ENCODE measurements around the gene PLAC9. TPM values are rescaled to one million over a fixed set of nuclear protein-coding genes. Genes with fewer than 3 reads are reported as not detected.
"Not testable (repeated sequence)": the region's sequence is repeated elsewhere in the genome, so short reads cannot be mapped to it uniquely, and the experiment has no call there.

The PLAC9 gene
- 1.0 TPM for polyA plus RNA-seq (2013)

- H3K4me1 ChIP-seq (ENCODE audit: control extremely low read depth in 1 of 4, control insufficient read depth in 4 of 4, insufficient read depth in 4 of 4, low read length in 3 of 4): peaks cover 0 to 10% (median 7%) of the 10 kb centered on the region in 4 experiments
- peaks cover 3 to 34% (median 11%) of the 10 kb centered on the region in 5 experiments for H3K27me3 ChIP-seq (replicated peaks in 2 of 5; ENCODE audit: control insufficient read depth in 4 of 5, insufficient read depth in 5 of 5, low read length in 4 of 5)
- no peak within 1 kb of the TSS for H3K27ac ChIP-seq (ENCODE audit: insufficient read depth in 1 of 2, low read depth in 1 of 2, low read length in 2 of 2, poor library complexity in 1 of 2, severe bottlenecking in 2 of 2)
- WGBS (ENCODE audit: insufficient coverage): 3% methylated on average over 39 of the region's 58 CpGs
- CTCF ChIA-PET: interaction anchor here (1.0 kb wide), 1 partner anchor 90 kb away, joined by 3 read pairs; no protein-coding TSS in a partner anchor
- peak within 1 kb of the TSS in 5 of 7 experiments; percentile 30 to 66 (median 62) for H3K4me3 ChIP-seq (ENCODE audit: control insufficient read depth in 1 of 7, extremely low read depth in 1 of 7, insufficient read depth in 4 of 7, low read depth in 2 of 7, low read length in 6 of 7)
- DNase-seq: no peak
- no peaks in the 10 kb centered on the region for H3K9me3 ChIP-seq (ENCODE audit: control extremely low read depth in 1 of 5, control insufficient read depth in 4 of 5, insufficient read depth in 2 of 5, low read depth in 1 of 5, low read length in 4 of 5)
- no peaks in the 10 kb centered on the region for H3K36me3 ChIP-seq (ENCODE audit: control insufficient read depth in 4 of 4, insufficient read depth in 4 of 4, low read length in 3 of 4)
- POLR2A ChIA-PET: no interaction called here
Measured at GRCh38 chr10:80132299-80133139, at the start of gene PLAC9. TSS of gene PLAC9 (plus strand) at chr10:80132730. CDS start at chr10:80132763, 33 bp downstream.

DNA sequence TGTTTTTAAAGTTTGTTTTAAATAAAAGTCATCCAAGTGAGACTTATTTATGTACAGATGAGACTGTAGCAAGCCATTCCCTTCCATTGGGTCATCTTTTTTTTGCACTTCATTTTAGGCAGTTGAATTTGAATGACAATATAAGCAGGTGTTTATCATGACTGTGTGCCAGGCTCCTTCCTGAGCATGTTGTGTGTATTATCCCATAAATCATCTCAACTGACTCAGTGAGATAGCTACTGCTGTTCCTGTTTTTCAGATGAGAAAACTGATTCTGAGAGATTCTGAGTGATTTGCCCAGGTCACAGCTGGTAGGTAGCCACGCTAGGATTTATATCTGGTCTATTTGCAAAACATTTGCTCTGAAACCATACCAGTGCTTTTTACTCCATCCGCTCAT, 42.4 kb upstream of the PLAC9 start:
- H3K4me1 ChIP-seq (ENCODE audit: control extremely low read depth in 1 of 4, control insufficient read depth in 4 of 4, insufficient read depth in 4 of 4, low read length in 3 of 4): peaks cover 3 to 29% (median 14%) of the 10 kb centered on the region in 4 experiments
- H3K36me3 ChIP-seq (ENCODE audit: control insufficient read depth in 4 of 4, insufficient read depth in 4 of 4, low read length in 3 of 4): no peaks in the 10 kb centered on the region
- no peak overlapping the region for H3K4me3 ChIP-seq (ENCODE audit: control insufficient read depth in 1 of 7, extremely low read depth in 1 of 7, insufficient read depth in 4 of 7, low read depth in 2 of 7, low read length in 6 of 7)
- ChIA-PET POLR2A (interaction anchor here (0.7 to 1.1 kb wide), 2 partner anchors 14 to 95 kb away, joined by 3 read pairs; no protein-coding TSS in a partner anchor), CTCF (interaction anchor here (2.0 to 2.9 kb wide), 2 partner anchors 11 to 16 kb away, joined by 9 to 13 read pairs; no protein-coding TSS in a partner anchor)
- WGBS (ENCODE audit: insufficient coverage): 0% methylated on average over 1 of the region's 2 CpGs
- no peaks in the 10 kb centered on the region for H3K9me3 ChIP-seq (ENCODE audit: control extremely low read depth in 1 of 5, control insufficient read depth in 4 of 5, insufficient read depth in 2 of 5, low read depth in 1 of 5, low read length in 4 of 5)
- H3K27me3 ChIP-seq (replicated peaks in 2 of 5; ENCODE audit: control insufficient read depth in 4 of 5, insufficient read depth in 5 of 5, low read length in 4 of 5): no peaks in the 10 kb centered on the region
- DNase-seq: peak; percentile 62 to 95 (median 92)
- peak overlapping the region in 1 of 2 experiments; percentile 39 for H3K27ac ChIP-seq (ENCODE audit: insufficient read depth in 1 of 2, low read depth in 1 of 2, low read length in 2 of 2, poor library complexity in 1 of 2, severe bottlenecking in 2 of 2)

DNA sequence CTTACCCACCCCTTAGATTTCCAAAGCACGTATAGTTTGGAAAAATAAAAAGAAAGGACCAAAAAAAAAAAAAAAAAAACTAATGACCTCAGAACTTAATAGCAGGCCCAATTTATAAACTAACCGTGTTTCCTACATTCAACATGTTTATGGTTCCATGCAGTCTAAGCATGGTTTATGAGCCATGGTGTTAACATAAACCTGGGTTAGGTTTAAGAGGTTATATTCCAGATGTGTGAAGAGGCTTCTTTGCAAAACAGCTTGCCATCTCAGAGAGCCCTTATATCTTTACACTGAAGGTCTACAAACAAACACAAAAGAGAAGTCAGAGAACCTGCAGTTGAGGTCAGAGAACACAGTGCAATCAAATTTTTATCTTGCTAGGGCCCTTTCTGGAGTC, 38.3 kb upstream of the PLAC9 start:
- Histone ChIP-seq H3K27me3 (replicated peaks in 2 of 5; ENCODE audit: control insufficient read depth in 4 of 5, insufficient read depth in 5 of 5, low read length in 4 of 5) (no peaks in the 10 kb centered on the region), H3K4me1 (ENCODE audit: control extremely low read depth in 1 of 4, control insufficient read depth in 4 of 4, insufficient read depth in 4 of 4, low read length in 3 of 4) (peaks cover 3 to 25% (median 14%) of the 10 kb centered on the region in 4 experiments), H3K4me3 (ENCODE audit: control insufficient read depth in 1 of 7, extremely low read depth in 1 of 7, insufficient read depth in 4 of 7, low read depth in 2 of 7, low read length in 6 of 7) (no peak overlapping the region), H3K36me3 (ENCODE audit: control insufficient read depth in 4 of 4, insufficient read depth in 4 of 4, low read length in 3 of 4) (no peaks in the 10 kb centered on the region), H3K9me3 (ENCODE audit: control extremely low read depth in 1 of 5, control insufficient read depth in 4 of 5, insufficient read depth in 2 of 5, low read depth in 1 of 5, low read length in 4 of 5) (no peaks in the 10 kb centered on the region), H3K27ac (ENCODE audit: insufficient read depth in 1 of 2, low read depth in 1 of 2, low read length in 2 of 2, poor library complexity in 1 of 2, severe bottlenecking in 2 of 2) (no peak overlapping the region)
- DNase-seq: no peak
- POLR2A ChIA-PET: no interaction called here
- CTCF ChIA-PET: interaction anchor here (0.7 kb wide), 1 partner anchor 12 kb away, joined by 3 read pairs; no protein-coding TSS in a partner anchor
- WGBS (ENCODE audit: insufficient coverage): no CpG with 5 or more reads among the region's 2 CpGs

DNA sequence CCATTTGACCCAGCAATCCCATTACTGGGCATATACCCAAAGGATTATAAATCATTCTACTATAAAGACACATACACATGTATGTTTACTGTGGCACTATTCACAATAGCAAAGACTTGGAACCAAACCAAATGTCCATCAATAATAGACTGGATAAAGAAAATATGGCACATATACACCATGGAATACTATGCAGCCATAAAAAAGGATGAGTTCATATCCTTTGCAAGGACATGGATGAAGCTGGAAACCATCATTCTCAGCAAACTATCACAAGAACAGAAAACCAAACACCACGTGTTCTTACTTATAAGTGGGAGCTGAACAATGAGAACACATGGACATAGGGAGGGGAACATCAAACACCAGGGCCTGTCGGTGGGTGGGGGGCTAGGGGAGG, 34.3 kb upstream of the PLAC9 start:
- H3K27me3 ChIP-seq (replicated peaks in 2 of 5; ENCODE audit: control insufficient read depth in 4 of 5, insufficient read depth in 5 of 5, low read length in 4 of 5); DNase-seq; H3K36me3 ChIP-seq (ENCODE audit: control insufficient read depth in 4 of 4, insufficient read depth in 4 of 4, low read length in 3 of 4); POLR2A ChIA-PET; H3K4me3 ChIP-seq (ENCODE audit: control insufficient read depth in 1 of 7, extremely low read depth in 1 of 7, insufficient read depth in 4 of 7, low read depth in 2 of 7, low read length in 6 of 7); CTCF ChIA-PET; H3K27ac ChIP-seq (ENCODE audit: insufficient read depth in 1 of 2, low read depth in 1 of 2, low read length in 2 of 2, poor library complexity in 1 of 2, severe bottlenecking in 2 of 2); H3K4me1 ChIP-seq (ENCODE audit: control extremely low read depth in 1 of 4, control insufficient read depth in 4 of 4, insufficient read depth in 4 of 4, low read length in 3 of 4); H3K9me3 ChIP-seq (ENCODE audit: control extremely low read depth in 1 of 5, control insufficient read depth in 4 of 5, insufficient read depth in 2 of 5, low read depth in 1 of 5, low read length in 4 of 5): not testable (repeated sequence)
- WGBS (ENCODE audit: insufficient coverage): 100% methylated on average over 1 of the region's 2 CpGs

- CTCF ChIA-PET; H3K27me3 ChIP-seq (replicated peaks in 2 of 5; ENCODE audit: control insufficient read depth in 4 of 5, insufficient read depth in 5 of 5, low read length in 4 of 5); H3K4me3 ChIP-seq (ENCODE audit: control insufficient read depth in 1 of 7, extremely low read depth in 1 of 7, insufficient read depth in 4 of 7, low read depth in 2 of 7, low read length in 6 of 7); H3K9me3 ChIP-seq (ENCODE audit: control extremely low read depth in 1 of 5, control insufficient read depth in 4 of 5, insufficient read depth in 2 of 5, low read depth in 1 of 5, low read length in 4 of 5); DNase-seq; H3K27ac ChIP-seq (ENCODE audit: insufficient read depth in 1 of 2, low read depth in 1 of 2, low read length in 2 of 2, poor library complexity in 1 of 2, severe bottlenecking in 2 of 2); H3K36me3 ChIP-seq (ENCODE audit: control insufficient read depth in 4 of 4, insufficient read depth in 4 of 4, low read length in 3 of 4); H3K4me1 ChIP-seq (ENCODE audit: control extremely low read depth in 1 of 4, control insufficient read depth in 4 of 4, insufficient read depth in 4 of 4, low read length in 3 of 4); POLR2A ChIA-PET: not testable (repeated sequence)
- WGBS (ENCODE audit: insufficient coverage): 88% methylated on average over 5 of the region's 8 CpGs
Measured at GRCh38 chr10:80099295-80099694, 33.2 kb upstream of the PLAC9 start.

DNA sequence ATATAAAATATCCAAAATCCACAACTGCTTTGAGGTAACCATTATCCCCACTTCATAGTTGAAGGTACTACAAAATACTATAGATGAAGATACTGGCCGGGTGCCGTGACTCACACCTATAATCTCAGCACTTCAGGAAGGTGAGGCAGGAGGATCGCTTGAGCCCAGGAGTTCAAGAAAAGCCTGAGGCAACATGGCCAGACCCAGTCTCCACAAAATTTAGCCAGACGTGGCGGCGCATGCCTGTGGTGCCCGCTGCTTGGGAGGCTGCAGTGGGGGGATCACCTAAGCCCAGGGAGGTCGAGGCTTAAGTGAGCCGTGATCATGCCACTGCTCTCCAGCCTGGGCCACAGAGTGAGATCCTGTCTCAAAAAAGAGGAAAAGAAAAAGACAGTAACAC, 32.4 kb upstream of the PLAC9 start:
- Histone ChIP-seq H3K27ac (ENCODE audit: insufficient read depth in 1 of 2, low read depth in 1 of 2, low read length in 2 of 2, poor library complexity in 1 of 2, severe bottlenecking in 2 of 2) (no peak overlapping the region), H3K36me3 (ENCODE audit: control insufficient read depth in 4 of 4, insufficient read depth in 4 of 4, low read length in 3 of 4) (no peaks in the 10 kb centered on the region), H3K27me3 (replicated peaks in 2 of 5; ENCODE audit: control insufficient read depth in 4 of 5, insufficient read depth in 5 of 5, low read length in 4 of 5) (no peaks in the 10 kb centered on the region), H3K9me3 (ENCODE audit: control extremely low read depth in 1 of 5, control insufficient read depth in 4 of 5, insufficient read depth in 2 of 5, low read depth in 1 of 5, low read length in 4 of 5) (no peaks in the 10 kb centered on the region), H3K4me3 (ENCODE audit: control insufficient read depth in 1 of 7, extremely low read depth in 1 of 7, insufficient read depth in 4 of 7, low read depth in 2 of 7, low read length in 6 of 7) (no peak overlapping the region), H3K4me1 (ENCODE audit: control extremely low read depth in 1 of 4, control insufficient read depth in 4 of 4, insufficient read depth in 4 of 4, low read length in 3 of 4) (peaks cover 0 to 16% (median 8%) of the 10 kb centered on the region in 4 experiments)
- ChIA-PET CTCF (no interaction called here), POLR2A (no interaction called here)
- WGBS (ENCODE audit: insufficient coverage): 96% methylated on average over 4 of the region's 9 CpGs
- DNase-seq: no peak

All from common myeloid progenitor, CD34-positive (primary cell).